ENCODE data around the gene JAZF1.

Gene JAZF1

GRCh38 chr7:27998382-27998781, 182.2 kb downstream of the JAZF1 start:
- no peak for DNase-seq

- DNase-seq, result no peak
Measured at GRCh38 chr7:27997188-27997707, 183.3 kb downstream of the JAZF1 start.

- DNase-seq, result no peak
Measured at GRCh38 chr7:27996141-27996540, 184.5 kb downstream of the JAZF1 start.

GRCh38 chr7:27995228-27995627, 185.4 kb downstream of the JAZF1 start:
- DNase-seq, result no peak

- DNase-seq, result no peak
Measured at GRCh38 chr7:27994639-27995038, 186.0 kb downstream of the JAZF1 start.

- peak; percentile 18 for DNase-seq
Measured at GRCh38 chr7:27992755-27993493, 187.7 kb downstream of the JAZF1 start.

- peak; percentile 57 for DNase-seq
Measured at GRCh38 chr7:27992097-27992496, 188.5 kb downstream of the JAZF1 start.

- DNase-seq, result no peak
Measured at GRCh38 chr7:27991006-27991528, 189.5 kb downstream of the JAZF1 start.

- DNase-seq, result no peak
Measured at GRCh38 chr7:27976531-27976930, 204.1 kb downstream of the JAZF1 start.

- no peak for DNase-seq
Measured at GRCh38 chr7:27973625-27974024, 207.0 kb downstream of the JAZF1 start.

- no peak for DNase-seq
Measured at GRCh38 chr7:27972276-27972675, 208.3 kb downstream of the JAZF1 start.

GRCh38 chr7:27971171-27971812, 209.3 kb downstream of the JAZF1 start:
- no peak for DNase-seq

GRCh38 chr7:27970350-27970749, 210.2 kb downstream of the JAZF1 start:
- no peak for DNase-seq

- DNase-seq, result no peak
Measured at GRCh38 chr7:27969346-27969745, 211.2 kb downstream of the JAZF1 start.

- no peak for DNase-seq
Measured at GRCh38 chr7:27967639-27968038, 213.0 kb downstream of the JAZF1 start.

- DNase-seq, result no peak
Measured at GRCh38 chr7:27966219-27966780, 214.3 kb downstream of the JAZF1 start.

- DNase-seq, result no peak
Measured at GRCh38 chr7:27965650-27966049, 214.9 kb downstream of the JAZF1 start.

- no peak for DNase-seq
Measured at GRCh38 chr7:27964820-27965219, 215.8 kb downstream of the JAZF1 start.

GRCh38 chr7:27963056-27963455, 217.5 kb downstream of the JAZF1 start:
- DNase-seq, result no peak

- no peak for DNase-seq
Measured at GRCh38 chr7:27962273-27962672, 218.3 kb downstream of the JAZF1 start.

GRCh38 chr7:27961255-27961654, 219.3 kb downstream of the JAZF1 start:
- no peak for DNase-seq

GRCh38 chr7:27960415-27960814, 220.2 kb downstream of the JAZF1 start:
- no peak for DNase-seq

GRCh38 chr7:27958933-27959548, 221.6 kb downstream of the JAZF1 start:
- DNase-seq, result no peak
